ENCODE data around the gene PLCB1.

DNA sequence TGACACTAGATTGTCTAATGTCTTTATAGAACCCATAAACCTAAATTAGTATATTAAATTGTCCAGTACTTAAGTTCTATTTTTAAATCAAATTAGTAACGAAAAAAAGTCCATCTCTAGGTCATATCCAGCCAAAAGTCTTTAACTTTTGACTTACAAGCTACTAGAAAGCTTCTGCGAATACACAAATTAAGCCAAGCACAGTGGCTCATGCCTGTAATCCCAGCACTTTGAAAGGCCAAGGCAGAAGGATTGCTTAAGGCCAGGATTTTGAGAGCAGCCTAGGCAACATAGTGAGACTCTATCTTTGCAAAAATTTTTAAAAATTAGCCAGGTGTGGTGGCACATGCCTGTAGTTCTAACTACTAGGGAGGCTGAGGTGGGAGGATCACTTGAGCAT is 516.4 kb downstream of the PLCB1 start:
- no peak for TF ChIP-seq EZH2phosphoT487 (IDR thresholded peaks at IDR 0.05; ENCODE audit: borderline replicate concordance, low read length)
- TF ChIP-seq, protein P1, sequence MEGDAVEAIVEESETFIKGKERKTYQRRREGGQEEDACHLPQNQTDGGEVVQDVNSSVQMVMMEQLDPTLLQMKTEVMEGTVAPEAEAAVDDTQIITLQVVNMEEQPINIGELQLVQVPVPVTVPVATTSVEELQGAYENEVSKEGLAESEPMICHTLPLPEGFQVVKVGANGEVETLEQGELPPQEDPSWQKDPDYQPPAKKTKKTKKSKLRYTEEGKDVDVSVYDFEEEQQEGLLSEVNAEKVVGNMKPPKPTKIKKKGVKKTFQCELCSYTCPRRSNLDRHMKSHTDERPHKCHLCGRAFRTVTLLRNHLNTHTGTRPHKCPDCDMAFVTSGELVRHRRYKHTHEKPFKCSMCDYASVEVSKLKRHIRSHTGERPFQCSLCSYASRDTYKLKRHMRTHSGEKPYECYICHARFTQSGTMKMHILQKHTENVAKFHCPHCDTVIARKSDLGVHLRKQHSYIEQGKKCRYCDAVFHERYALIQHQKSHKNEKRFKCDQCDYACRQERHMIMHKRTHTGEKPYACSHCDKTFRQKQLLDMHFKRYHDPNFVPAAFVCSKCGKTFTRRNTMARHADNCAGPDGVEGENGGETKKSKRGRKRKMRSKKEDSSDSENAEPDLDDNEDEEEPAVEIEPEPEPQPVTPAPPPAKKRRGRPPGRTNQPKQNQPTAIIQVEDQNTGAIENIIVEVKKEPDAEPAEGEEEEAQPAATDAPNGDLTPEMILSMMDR (conservative IDR thresholded peaks at IDR 0.05; ENCODE audit: low read depth, low read length): no peak

Measured in PC-3 (cell line).